K562 (cell line): ENCODE measurements around the gene HNRNPU. TPM values are rescaled to one million over a fixed set of nuclear protein-coding genes. Genes with fewer than 3 reads are reported as not detected.
A peak's percentile ranks its signal among the peaks of the same experiment; 100 is the strongest.

Experiments used
- ATAC-seq: fragments of 200-7000 bp; cut with Tn5 transposase; 3 replicates; pipeline ENCODE4 v1.9.1; 2020; ENCODE audit warnings: moderate library complexity
- Bru-seq: library from RNA; stranded (reverse); fragments of 400-500 nt; gene quantifications from one replicate; lab custom pipeline; 2021; lab: Mats Ljungman, UMichigan
- BruChase-seq, 2 experiments: library from RNA; stranded (reverse); fragments of 400-500 nt; gene quantifications; one replicate each; lab custom pipeline; 2021; lab: Mats Ljungman, UMichigan
- BruUV-seq: library from RNA; stranded (reverse); fragments of 400-500 nt; replicated peaks from 2 replicates; lab custom pipeline; 2021; lab: Mats Ljungman, UMichigan
- CTCF ChIA-PET: fragments of 300-600 bp; formaldehyde crosslinking; extraction: SDS; loops from one replicate; lab custom pipeline; 2021; ENCODE audit warnings: low intra/inter-chr PET ratio; lab: Yijun Ruan, JAX
- POLR2A ChIA-PET: fragments of 300-600, 350-650 bp; sonication (Branson Sonifier 250); formaldehyde crosslinking; extraction: SDS; loops from one replicate; lab custom pipeline; 2021; ENCODE audit warnings: antibody characterized with exemption, inconsistent platforms; lab: Yijun Ruan, JAX
- DNase-seq, 4 experiments: peaks; one replicate each; pipeline versions ENCODE4 v3.0.0 to v3.0.0-alpha.2; 2011 to 2018; ENCODE audit warnings: low spot score in 3 of 4, mixed read lengths in 3 of 4; ENCODE audit errors: extremely low read depth in 1 of 4
- FAIRE-seq: peaks from 2 replicates; lab custom pipeline; 2011; peaks lifted over from hg19 to GRCh38; lab: Jason Lieb, UNC
- H2AFZ ChIP-seq: 2 replicates; pipeline ENCODE4 v1.6.0; 2011; ENCODE audit warnings: low read depth, low read length, control low read depth, inconsistent platforms
- H3K27ac ChIP-seq: fragments of 200-600 bp; 3 replicates; pipeline ENCODE4 v1.8.0; 2011; ENCODE audit warnings: low read depth, mild to moderate bottlenecking, control low read depth, inconsistent platforms, low read length, moderate library complexity, mixed read lengths; ENCODE audit errors: extremely low read depth
- H3K27me3 ChIP-seq, 2 experiments: fragments of 300-600 bp in 1 of 2; 2 replicates in 1 of 2; 3 replicates in 1 of 2; pipeline versions ENCODE4 v1.6.0 to v1.8.0; 2011; ENCODE audit warnings: inconsistent platforms in 2 of 2, low read length in 2 of 2, mild to moderate bottlenecking in 1 of 2, mixed read lengths in 1 of 2, moderate library complexity in 1 of 2; ENCODE audit not compliant: control insufficient read depth in 2 of 2, insufficient read depth in 2 of 2
- H3K36me3 ChIP-seq: fragments of 300-600 bp; 3 replicates; pipeline ENCODE4 v1.8.0; 2011; ENCODE audit warnings: mild to moderate bottlenecking, low read length, inconsistent platforms; ENCODE audit not compliant: control insufficient read depth, insufficient read depth
- H3K4me1 ChIP-seq, 2 experiments: fragments of 200-600 bp in 1 of 2; replicated peaks in 1 of 2; 2 replicates in 1 of 2; 3 replicates in 1 of 2; pipeline versions ENCODE4 v1.5.1 to v1.8.0; 2011; ENCODE audit warnings: inconsistent platforms in 2 of 2, low read length in 2 of 2, mild to moderate bottlenecking in 1 of 2, mixed read lengths in 1 of 2, moderate library complexity in 1 of 2; ENCODE audit not compliant: control insufficient read depth in 2 of 2, insufficient read depth in 2 of 2
- H3K4me2 ChIP-seq: 2 replicates; pipeline ENCODE4 v1.6.1; 2011; ENCODE audit warnings: low read length, control low read depth, inconsistent platforms, mixed read lengths; ENCODE audit not compliant: insufficient read depth
- H3K4me3 ChIP-seq: fragments of 200-600 bp; sonication (generic), shearing (Covaris generic); 2 replicates; pipeline ENCODE4 v1.5.1; 2016; ENCODE audit warnings: control low read depth, inconsistent platforms
- H3K79me2 ChIP-seq: fragments of 200-600 bp; 3 replicates; pipeline ENCODE4 v1.8.0; 2011; ENCODE audit warnings: low read length, inconsistent platforms; ENCODE audit not compliant: control insufficient read depth, insufficient read depth
- H3K9ac ChIP-seq, 2 experiments: 2 replicates each; pipeline versions ENCODE4 v1.6.0 to v1.6.1; 2011; ENCODE audit warnings: low read depth in 2 of 2, low read length in 2 of 2, control low read depth in 1 of 2, inconsistent platforms in 1 of 2, mild to moderate bottlenecking in 1 of 2, mixed read lengths in 1 of 2; ENCODE audit not compliant: insufficient read depth in 1 of 2
- H3K9me1 ChIP-seq: one replicate; pipeline ENCODE4 v1.6.0; 2011; ENCODE audit warnings: inconsistent platforms, mild to moderate bottlenecking, low read length, moderate library complexity; ENCODE audit not compliant: control insufficient read depth, insufficient read depth
- H3K9me3 ChIP-seq: replicated peaks from 2 replicates; pipeline ENCODE4 v1.5.1; 2011; ENCODE audit warnings: low read depth, low read length, inconsistent platforms; ENCODE audit not compliant: control insufficient read depth, insufficient read depth
- H4K20me1 ChIP-seq: replicated peaks from 2 replicates; pipeline ENCODE4 v1.6.1; 2011; ENCODE audit warnings: low read length, inconsistent platforms, mixed read lengths; ENCODE audit not compliant: control insufficient read depth, insufficient read depth
- ASH1L ChIP-seq: fragments of 450-650 bp; IDR thresholded peaks from 2 replicates; pipeline ENCODE4 v1.6.1; 2018; ENCODE audit warnings: borderline replicate concordance, mild to moderate bottlenecking, low read depth; ENCODE audit not compliant: partially characterized antibody
- CBX3 ChIP-seq, 2 experiments: IDR thresholded peaks; 1 replicate in 1 of 2; 2 replicates in 1 of 2; pipeline ENCODE4 v1.6.1; 2012; ENCODE audit warnings: inconsistent platforms in 2 of 2, low read length in 2 of 2, borderline replicate concordance in 1 of 2, control low read depth in 1 of 2
- HNRNPUL1 ChIP-seq: fragments of 200-400 bp; formaldehyde crosslinking; IDR thresholded peaks from 2 replicates; pipeline ENCODE4 v1.6.1; 2017; ENCODE audit warnings: low read length
- MAX ChIP-seq: sonication (generic); formaldehyde crosslinking; IDR thresholded peaks from 2 replicates; pipeline ENCODE4 v1.9.0; 2022; ENCODE audit warnings: mild to moderate bottlenecking, missing genetic modification reagents
- NBN ChIP-seq: fragments of 450-650 bp; IDR thresholded peaks from 2 replicates; pipeline ENCODE4 v1.6.1; 2016; ENCODE audit warnings: low read depth, mild to moderate bottlenecking
- PHB ChIP-seq: fragments of 250-450 bp; sonication (Bioruptor Pico); IDR thresholded peaks from 2 replicates; pipeline ENCODE4 v1.5.0; 2021
- SMARCA5 ChIP-seq: fragments of 450-650 bp; IDR thresholded peaks from 2 replicates; pipeline ENCODE4 v1.6.1; 2016
- SREBF1 ChIP-seq: fragments of 150-350 bp; IDR thresholded peaks from 2 replicates; pipeline ENCODE4 v1.6.1; 2014; ENCODE audit warnings: antibody characterized with exemption, low read depth, low read length, borderline replicate concordance
- TBL1XR1 ChIP-seq, 2 experiments: IDR thresholded peaks; 2 replicates each; pipeline ENCODE4 v1.6.1; 2012; ENCODE audit warnings: improper control_type of control experiment in 2 of 2, low read length in 2 of 2, mild to moderate bottlenecking in 1 of 2
- TEAD2 ChIP-seq: fragments of 450-650 bp; IDR thresholded peaks from 2 replicates; pipeline ENCODE4 v1.6.1; 2016; ENCODE audit warnings: missing genetic modification characterization, control low read depth, missing compliant biosample characterization
- ZNF197 ChIP-seq: fragments of 200-800 bp; sonication (Bioruptor generic); IDR thresholded peaks from 2 replicates; pipeline ENCODE4 v1.6.1; 2016; ENCODE audit warnings: low read depth, missing genetic modification characterization, missing compliant biosample characterization
- ZNF263 ChIP-seq: sonication (generic); formaldehyde crosslinking; IDR thresholded peaks from 2 replicates; pipeline ENCODE4 v1.8.0; 2022; ENCODE audit warnings: mild to moderate bottlenecking, missing genetic modification reagents, borderline replicate concordance
- WGBS: fragments of 100-300 bp; shearing (Covaris generic); methylation state at CpG from one replicate; pipeline ENCODE4 v1.1.6; 2016; ENCODE audit warnings: low coverage, mixed read lengths; ENCODE audit not compliant: insufficient coverage; ENCODE audit errors: missing lambda C conversion rate; 5-methylcytosine and 5-hydroxymethylcytosine counted together
- in situ Hi-C: fragments of 300-500 bp; cut with MboI; formaldehyde crosslinking; loops from 4 replicates; pipeline ENCODE4 v1.15.0; 2018; ENCODE audit warnings: inconsistent platforms, mixed read lengths
- intact Hi-C: fragments of 100-400 bp; cut with micrococcal nuclease; formaldehyde crosslinking; loops from 2 replicates; pipeline ENCODE4 v1.14.2; 2022
- long read RNA-seq, 3 experiments: library from polyadenylated mRNA in 2 of 3; library from RNA in 1 of 3; unstranded in 2 of 3; stranded (forward) in 1 of 3; transcript quantifications; one replicate each; pipeline ENCODE4 v2.0.0, GENCODE V29; 2019 to 2022
- polyA minus RNA-seq, 3 experiments: library from RNA; depleted of rRNA, polyadenylated mRNA; stranded (reverse); fragments of >200 nt; gene quantifications; 2 replicates each; pipeline ENCODE4 v1.2.3, GENCODE V29; 2011
- polyA plus RNA-seq, 8 experiments: library from polyadenylated mRNA; depleted of rRNA in 4 of 8; stranded (reverse) in 5 of 8; unstranded in 3 of 8; fragments of >200 nt; fragmentation: Nextera tagmentation in 2 of 8; fragmentation: Illumina TruSeq in 1 of 8; extraction: Ambion mirVana in 2 of 8; extraction: Trizol in 1 of 8; gene quantifications; 2 replicates each; pipeline versions ENCODE4 v1.2.1 to v1.2.3, GENCODE V29; 2011 to 2014; ENCODE audit warnings: inconsistent platforms in 1 of 8, missing spikeins in 1 of 8
- total RNA-seq, 7 experiments: library from RNA; depleted of rRNA in 6 of 7; stranded (reverse); fragments of >200 nt in 6 of 7; fragmentation: Illumina TruSeq in 2 of 7; extraction: Trizol in 2 of 7; gene quantifications; 2 replicates each; pipeline versions ENCODE4 v1.2.1 to v1.2.3, GENCODE V29; 2011 to 2021; ENCODE audit warnings: low replicate concordance in 1 of 7
- TF ChIP-seq, protein P1 (sequence below): fragments of 250-450 bp; sonication (Bioruptor Pico); IDR thresholded peaks from 2 replicates; pipeline ENCODE4 v1.9.0; 2021; ENCODE audit warnings: mild to moderate bottlenecking, inconsistent platforms

The HNRNPU gene
- 223 and 1,039 TPM in 2 replicates for total RNA-seq (2011; cell fraction: chromatin; rRNA removed; ENCODE audit: low replicate concordance)
- total RNA-seq (2011; cell fraction: nucleolus; rRNA removed) = 91.7 and 116 TPM in 2 replicates
- 330 and 565 TPM in 2 replicates for total RNA-seq (2011; cell fraction: nucleoplasm; rRNA removed)
- total RNA-seq (2014; rRNA removed) = 668 and 711 TPM in 2 replicates
- total RNA-seq (2014; rRNA removed; fragmentation: Illumina TruSeq; extraction: Trizol) = 445 and 505 TPM in 2 replicates
- total RNA-seq (2015; rRNA removed; fragmentation: Illumina TruSeq; extraction: Trizol) = 643 and 670 TPM in 2 replicates
- 482 and 577 TPM in 2 replicates for total RNA-seq (2021)
- polyA plus RNA-seq (2011; rRNA removed) = 268 and 377 TPM in 2 replicates
- polyA plus RNA-seq (2011; cell fraction: cytosol; rRNA removed) = 76.3 and 102 TPM in 2 replicates
- 225 and 265 TPM in 2 replicates for polyA plus RNA-seq (2011; cell fraction: nucleus; rRNA removed)
- polyA plus RNA-seq (2012) = 288 and 679 TPM in 2 replicates
- polyA plus RNA-seq (2014; fragmentation: Illumina TruSeq; extraction: Trizol) = 629 and 777 TPM in 2 replicates
- polyA plus RNA-seq (2014; fragmentation: Nextera tagmentation; extraction: Ambion mirVana) = 100 to 1,000 TPM; 159 to 174 TPM
- 519 and 621 TPM in 2 replicates for polyA plus RNA-seq (2014; rRNA removed)
- 545 and 750 TPM in 2 replicates for polyA minus RNA-seq (2011; rRNA and poly(A)+ RNA removed)
- polyA minus RNA-seq (2011; cell fraction: cytosol; rRNA and poly(A)+ RNA removed) = 202 and 313 TPM in 2 replicates
- polyA minus RNA-seq (2011; cell fraction: nucleus; rRNA and poly(A)+ RNA removed) = 148 and 261 TPM in 2 replicates
- percentile 100 among the genes with signal in this experiment for Bru-seq, nascent RNA
- percentile 100 among the genes with signal in this experiment for BruChase-seq, experiment 1, labeled RNA remaining after a 2-hour chase
- percentile 100 among the genes with signal in this experiment for BruChase-seq, experiment 2, labeled RNA remaining after a 6-hour chase
- long read RNA-seq, experiment 1, full-length matches to known transcripts = 1,944 of 2,257 reads
- long read RNA-seq, experiment 1, partial matches to known transcripts = 189 of 2,257 reads
- long read RNA-seq, experiment 1, other reads (novel, unspliced or antisense) = 124 of 2,257 reads
- long read RNA-seq, experiment 2, full-length matches to known transcripts = 221 of 598 reads
- long read RNA-seq, experiment 2, partial matches to known transcripts = 141 of 598 reads
- long read RNA-seq, experiment 2, other reads (novel, unspliced or antisense) = 236 of 598 reads
- long read RNA-seq, experiment 3, full-length matches to known transcripts = 108 of 312 reads
- long read RNA-seq, experiment 3, partial matches to known transcripts = 193 of 312 reads
- long read RNA-seq, experiment 3, other reads (novel, unspliced or antisense) = 11 of 312 reads

DNA sequence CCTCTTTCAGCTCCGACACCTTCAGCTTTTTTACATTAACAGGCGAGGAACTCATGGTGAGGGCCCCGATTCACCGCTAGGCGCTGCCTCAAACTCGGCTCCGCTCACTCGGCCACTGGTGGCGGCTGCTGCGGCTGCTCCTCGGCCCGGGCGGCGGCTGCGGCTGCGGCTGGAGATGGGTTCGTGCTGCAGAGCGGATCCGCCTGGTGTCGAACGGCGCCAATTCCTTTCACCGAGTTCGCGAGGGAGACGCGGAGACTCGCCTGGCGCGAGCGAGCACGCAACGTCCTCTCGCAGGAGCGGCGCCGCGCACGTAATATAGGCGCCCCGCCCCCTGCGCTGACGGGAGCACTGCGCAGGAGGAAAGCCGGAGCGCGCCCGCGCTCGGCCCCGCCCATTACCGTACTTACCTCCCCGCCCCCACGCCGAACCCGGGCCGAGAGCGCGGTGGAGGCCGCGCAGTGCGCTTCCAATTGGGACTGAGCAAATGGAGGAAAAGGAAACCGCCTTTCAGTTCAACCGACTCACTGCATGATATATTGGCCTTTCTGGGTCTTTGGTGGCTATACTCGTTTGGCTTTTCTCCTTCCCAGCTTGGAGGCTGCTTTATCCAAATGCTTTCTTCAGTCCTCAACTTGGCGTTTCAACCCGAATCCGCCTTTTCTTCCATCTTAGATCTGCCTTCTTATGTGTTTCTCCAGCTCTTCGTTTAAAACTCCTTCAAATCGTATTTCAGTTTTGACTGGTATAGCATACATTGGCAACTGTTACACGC lies at the start of gene HNRNPU:
HNRNPU (minus strand) TSS at position 291 of the 775 bp plus-strand sequence; CDS start at position 55, 236 bp downstream.
- peak; percentile 88 for FAIRE-seq
- in situ Hi-C loops = loop anchor here (5.0 kb wide), 2 partner anchors 103 to 178 kb away; a partner anchor contains a TSS
- H3K4me1 ChIP-seq = peaks cover 15% of the 10 kb centered on the region in 2 experiments; a peak in 4 of 5 replicates
- TF ChIP-seq MAX (CRISPR knock-in tag) (peak; percentile 72), TBL1XR1 (IDR thresholded peaks at IDR 0.05; ENCODE audit: low read length in 2 of 2) (0 out of 4 replicates have a peak, but pooled peaks of 1 of the 2 experiments have one; percentile 19), NBN (peak; percentile 70; the same call in 1 of the 2 replicates), PHB (no peak), CBX3 (IDR thresholded peaks at IDR 0.05; ENCODE audit: borderline replicate concordance in 1 of 2, low read length in 2 of 2) (peak in 1 of 2 experiments; percentile 39; a peak in 1 of 3 replicates), ASH1L (peak; percentile 62), HNRNPUL1 (no peak), SREBF1 (no peak), ZNF263 (peak; percentile 91), ZNF197 (CRISPR knock-in tag) (peak; percentile 92), SMARCA5 (0 out of 2 replicates have a peak, but pooled peaks have one; percentile 14), TEAD2 (peak; percentile 12; the same call in 1 of the 2 replicates)
- TF ChIP-seq, protein P1, sequence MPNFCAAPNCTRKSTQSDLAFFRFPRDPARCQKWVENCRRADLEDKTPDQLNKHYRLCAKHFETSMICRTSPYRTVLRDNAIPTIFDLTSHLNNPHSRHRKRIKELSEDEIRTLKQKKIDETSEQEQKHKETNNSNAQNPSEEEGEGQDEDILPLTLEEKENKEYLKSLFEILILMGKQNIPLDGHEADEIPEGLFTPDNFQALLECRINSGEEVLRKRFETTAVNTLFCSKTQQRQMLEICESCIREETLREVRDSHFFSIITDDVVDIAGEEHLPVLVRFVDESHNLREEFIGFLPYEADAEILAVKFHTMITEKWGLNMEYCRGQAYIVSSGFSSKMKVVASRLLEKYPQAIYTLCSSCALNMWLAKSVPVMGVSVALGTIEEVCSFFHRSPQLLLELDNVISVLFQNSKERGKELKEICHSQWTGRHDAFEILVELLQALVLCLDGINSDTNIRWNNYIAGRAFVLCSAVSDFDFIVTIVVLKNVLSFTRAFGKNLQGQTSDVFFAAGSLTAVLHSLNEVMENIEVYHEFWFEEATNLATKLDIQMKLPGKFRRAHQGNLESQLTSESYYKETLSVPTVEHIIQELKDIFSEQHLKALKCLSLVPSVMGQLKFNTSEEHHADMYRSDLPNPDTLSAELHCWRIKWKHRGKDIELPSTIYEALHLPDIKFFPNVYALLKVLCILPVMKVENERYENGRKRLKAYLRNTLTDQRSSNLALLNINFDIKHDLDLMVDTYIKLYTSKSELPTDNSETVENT (CRISPR knock-in tag) = peak; percentile 95

More for the DNA sequence above, at the start of gene HNRNPU:
- Histone ChIP-seq H3K79me2 (peaks cover 68% of the 10 kb centered on the region), H3K4me3 (peak within 1 kb of the TSS; percentile 96), H3K36me3 (peaks cover 40% of the 10 kb centered on the region), H4K20me1 (peaks cover 38% of the 10 kb centered on the region), H2AFZ (peak within 1 kb of the TSS; percentile 91), H3K27me3 (no peaks in the 10 kb centered on the region), H3K9ac (peak within 1 kb of the TSS; percentile 98 to 100), H3K27ac (peak within 1 kb of the TSS; percentile 98), H3K9me3 (no peaks in the 10 kb centered on the region), H3K9me1 (peaks cover 2% of the 10 kb centered on the region), H3K4me2 (peak within 1 kb of the TSS; percentile 93)
- 0% methylated on average over 40 of the region's 71 CpGs for WGBS
- peak; percentile 86 for ATAC-seq
- ChIA-PET CTCF (interaction anchor here (0.7 to 1.2 kb wide), 3 partner anchors 176 to 178 kb away, joined by 3 read pairs; no protein-coding TSS in a partner anchor), POLR2A (interaction anchor here (0.7 to 24.0 kb wide), 14 partner anchors 8 to 1411 kb away, joined by 3 to 485 read pairs (median 5); partner anchors contain the start of gene COX20)
- BruUV-seq = no TSS peak
- intact Hi-C loops = loop anchor here (1.0 to 5.0 kb wide), 5 partner anchors 29 to 1607 kb away; partner anchors contain the start of genes CEP170, COX20 and SDCCAG8
- DNase-seq = peak; percentile 93 to 99 (median 93)
